ENCODE measurements around the gene GATAD2A. TPM values are rescaled to one million over a fixed set of nuclear protein-coding genes. Genes with fewer than 3 reads are reported as not detected.

GATAD2A gene
- total RNA-seq, 2 experiments from 2014 or later = 122 to 135 TPM

DNA sequence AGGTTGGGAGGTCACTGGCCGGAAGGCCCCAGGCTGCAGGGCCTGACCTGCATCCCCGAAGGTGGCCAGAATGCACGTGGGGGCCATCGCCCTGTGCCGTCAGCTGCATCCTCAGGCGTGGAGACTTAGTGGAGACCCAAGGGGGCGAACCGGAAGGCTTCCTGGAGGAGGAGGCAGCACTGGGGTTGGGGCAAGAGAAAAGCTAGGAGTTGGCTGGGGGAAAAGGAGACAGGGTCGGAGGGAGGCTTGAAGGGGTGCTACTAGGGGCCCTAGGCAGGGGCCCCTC is 121.8 kb downstream of the GATAD2A start:
- Mint-ChIP-seq H3K4me3 (no peak overlapping the region), H3K27ac (no peak overlapping the region), H3K27me3 (no peaks in the 10 kb centered on the region), H3K36me3 (ENCODE audit: low read depth) (peaks cover 21% of the 10 kb centered on the region), H3K9me3 (no peaks in the 10 kb centered on the region), H3K4me1 (peaks cover 15% of the 10 kb centered on the region)
- POLR2A ChIA-PET = no interaction called here
- no peak for DNase-seq
- CTCF ChIA-PET = no interaction called here

DNA sequence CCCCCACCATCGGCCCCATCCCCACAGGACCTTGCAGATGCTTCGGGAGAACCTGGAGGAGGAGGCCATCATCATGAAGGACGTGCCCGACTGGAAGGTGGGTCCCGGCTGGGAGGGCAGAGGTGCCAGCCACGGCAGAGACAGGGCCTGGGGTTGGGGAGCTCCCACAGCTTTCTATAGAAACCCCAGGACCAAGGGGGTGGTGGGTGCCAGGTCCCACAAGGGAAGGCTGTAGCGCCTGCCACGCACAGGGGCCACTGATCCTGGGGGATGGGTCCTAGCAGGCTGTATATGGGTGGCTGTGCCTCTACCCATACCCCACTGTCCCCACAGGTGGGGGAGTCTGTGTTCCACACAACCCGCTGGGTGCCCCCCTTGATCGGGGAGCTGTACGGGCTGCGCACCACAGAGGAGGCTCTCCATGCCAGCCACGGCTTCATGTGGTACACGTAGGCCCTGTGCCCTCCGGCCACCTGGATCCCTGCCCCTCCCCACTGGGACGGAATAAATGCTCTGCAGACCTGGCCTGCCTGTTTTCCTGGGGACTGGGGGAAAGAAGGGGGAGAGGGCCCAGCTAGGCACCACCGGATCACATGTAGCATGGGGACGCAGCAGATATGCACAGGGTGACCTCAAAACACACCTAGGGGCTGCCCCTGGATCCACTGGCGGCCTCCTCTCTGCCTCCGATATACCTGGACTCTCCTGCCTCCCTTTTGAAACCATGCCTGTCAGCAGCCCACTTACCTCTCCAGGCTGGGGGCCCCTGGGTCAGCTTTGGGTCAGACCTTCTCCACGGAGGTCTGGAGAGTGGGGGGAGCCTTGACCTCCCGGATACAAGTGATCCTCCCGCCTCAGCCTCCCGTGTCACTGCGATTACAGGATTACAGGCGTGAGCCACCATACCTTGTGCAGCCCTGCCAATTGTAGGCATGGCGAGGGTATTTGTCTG is 122.5 kb downstream of the GATAD2A start:
- no peak overlapping the region for H3K4me3 Mint-ChIP-seq
- H3K27ac Mint-ChIP-seq = no peak overlapping the region
- H3K9me3 Mint-ChIP-seq = no peaks in the 10 kb centered on the region
- no peak for DNase-seq
- no peaks in the 10 kb centered on the region for H3K27me3 Mint-ChIP-seq
- H3K36me3 Mint-ChIP-seq (ENCODE audit: low read depth) = peaks cover 18% of the 10 kb centered on the region
- H3K4me1 Mint-ChIP-seq = peaks cover 13% of the 10 kb centered on the region
- ChIA-PET POLR2A (no interaction called here), CTCF (no interaction called here)

DNA sequence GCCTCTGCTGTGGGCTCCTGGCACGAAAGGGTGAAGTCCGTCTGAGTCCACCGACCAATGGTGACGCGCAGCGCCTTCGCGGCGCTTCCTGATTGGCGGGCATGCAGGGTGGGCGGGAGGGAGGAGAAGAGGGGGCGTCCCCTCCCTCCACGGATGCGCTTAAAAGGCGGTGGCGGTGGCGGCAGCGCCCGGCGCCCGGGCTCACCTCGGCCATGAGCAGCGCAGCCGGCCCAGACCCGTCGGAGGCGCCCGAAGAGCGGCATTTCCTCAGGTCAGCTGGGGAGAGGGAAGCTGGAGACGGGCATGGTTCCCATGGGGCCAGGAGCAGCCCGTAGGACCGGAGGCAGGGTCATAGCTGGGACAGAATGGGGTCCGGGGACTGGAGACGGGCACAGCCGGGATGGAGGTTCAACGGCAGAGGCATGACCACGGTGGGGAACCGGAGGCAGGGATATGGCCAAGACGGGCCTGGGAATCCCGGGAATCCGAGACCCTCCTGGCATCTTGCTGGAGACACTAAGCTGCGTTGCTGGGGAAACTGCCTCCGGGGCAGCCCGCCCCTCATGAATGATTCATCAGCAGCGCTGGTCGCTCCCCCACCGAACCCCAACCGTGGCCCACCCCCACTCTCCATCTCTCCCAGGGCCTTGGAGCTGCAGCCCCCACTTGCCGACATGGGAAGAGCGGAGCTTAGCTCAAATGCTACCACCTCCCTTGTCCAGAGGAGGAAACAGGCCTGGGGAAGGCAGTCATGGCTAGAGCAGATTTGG is 123.4 kb downstream of the GATAD2A start, which contains the start of gene YJEFN3:
Gene YJEFN3, plus strand, starts transcription at position 191 of the 770 bp plus-strand sequence. Its CDS starts 22 bp downstream, at position 213.
- Mint-ChIP-seq H3K27me3 (no peaks in the 10 kb centered on the region), H3K27ac (no peak within 1 kb of the TSS), H3K36me3 (ENCODE audit: low read depth) (peaks cover 16% of the 10 kb centered on the region), H3K9me3 (no peaks in the 10 kb centered on the region), H3K4me3 (no peak within 1 kb of the TSS), H3K4me1 (peaks cover 18% of the 10 kb centered on the region)
- CTCF ChIA-PET = interaction anchor here (1.1 kb wide), 1 partner anchor 115 kb away, joined by 3 read pairs; the partner anchor contains the start of gene GMIP
- POLR2A ChIA-PET = no interaction called here
- no peak for DNase-seq

DNA sequence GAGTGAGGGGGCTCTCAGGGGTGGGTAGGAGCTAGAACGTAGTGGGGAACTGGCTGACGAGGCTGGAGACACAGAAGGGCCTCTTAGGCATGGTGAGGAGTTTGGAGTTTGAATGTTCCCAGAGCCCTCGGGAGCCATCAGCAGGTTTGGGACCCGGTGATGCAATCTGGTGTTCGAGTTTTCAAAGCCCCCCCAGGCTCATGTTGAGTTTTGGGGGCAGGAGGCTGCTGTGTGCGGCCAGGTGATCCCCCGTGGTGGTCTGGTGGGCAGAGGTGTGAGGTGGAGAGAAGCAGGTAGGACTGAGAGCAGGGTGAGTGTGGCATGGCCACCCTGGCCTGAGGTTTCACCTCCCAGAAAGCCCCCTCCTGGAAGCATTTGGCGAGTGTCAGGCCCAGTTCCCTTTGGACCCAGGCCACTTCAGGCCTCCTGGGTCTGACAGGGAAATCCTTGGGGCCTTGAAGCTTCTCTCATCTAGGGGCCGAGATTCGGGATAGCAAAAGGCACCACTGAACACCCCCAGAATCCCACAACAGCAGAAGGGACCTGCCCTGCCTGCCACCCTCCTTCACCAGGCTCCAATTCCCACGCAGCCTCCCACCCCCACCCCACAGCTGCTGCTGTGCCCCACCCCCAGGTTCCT is 124.4 kb downstream of the GATAD2A start:
- H3K4me3 Mint-ChIP-seq = no peak overlapping the region
- peaks cover 20% of the 10 kb centered on the region for H3K4me1 Mint-ChIP-seq
- CTCF ChIA-PET = interaction anchor here (1.1 kb wide), 1 partner anchor 114 kb away, joined by 3 read pairs; the partner anchor contains the start of gene GMIP
- H3K27me3 Mint-ChIP-seq = no peaks in the 10 kb centered on the region
- no peak for DNase-seq
- POLR2A ChIA-PET = no interaction called here
- H3K36me3 Mint-ChIP-seq (ENCODE audit: low read depth) = peaks cover 15% of the 10 kb centered on the region
- no peaks in the 10 kb centered on the region for H3K9me3 Mint-ChIP-seq
- H3K27ac Mint-ChIP-seq = no peak overlapping the region

DNA sequence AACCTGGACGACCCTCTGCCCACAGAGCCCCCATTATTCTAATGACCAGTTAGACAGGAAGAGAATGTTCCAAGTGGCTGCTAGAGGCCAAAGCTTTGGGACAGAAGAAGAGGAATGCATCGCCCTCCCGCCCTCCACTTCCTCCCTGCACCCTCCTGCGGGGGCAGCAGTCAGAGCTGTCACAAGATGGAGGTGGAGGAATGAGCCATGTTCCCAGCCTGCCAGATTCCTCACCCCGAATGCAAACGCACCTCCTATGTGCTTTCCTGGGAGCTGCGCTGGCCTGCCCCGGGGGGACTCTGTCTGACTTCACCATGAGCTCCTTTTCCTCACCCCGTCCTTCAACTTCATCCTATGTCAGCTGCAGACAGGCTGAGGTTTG is 124.9 kb downstream of the GATAD2A start:
- no peak overlapping the region for H3K27ac Mint-ChIP-seq

DNA sequence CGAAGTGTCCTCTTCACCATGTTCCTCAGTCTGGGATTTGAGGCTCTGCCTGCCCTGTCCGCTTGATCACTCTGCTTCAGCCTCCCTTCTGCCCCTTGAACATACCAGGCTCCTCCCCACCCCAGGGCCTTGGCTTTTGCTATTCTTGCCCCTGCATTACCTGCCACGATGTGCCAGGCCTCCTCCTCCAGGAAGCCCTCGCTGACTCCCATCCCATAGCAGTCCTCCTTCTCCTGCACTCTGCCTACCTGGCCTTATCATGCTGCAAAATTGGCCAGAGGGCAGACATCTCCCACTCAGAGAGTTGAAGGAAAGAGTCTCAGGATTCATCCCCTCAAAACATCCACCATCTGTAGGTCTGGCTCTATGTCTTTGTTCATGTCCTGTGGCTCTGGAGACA is 125.4 kb downstream of the GATAD2A start:
- Mint-ChIP-seq H3K36me3 (ENCODE audit: low read depth) (peaks cover 15% of the 10 kb centered on the region), H3K27ac (no peak overlapping the region), H3K27me3 (no peaks in the 10 kb centered on the region), H3K4me3 (no peak overlapping the region), H3K4me1 (peaks cover 20% of the 10 kb centered on the region), H3K9me3 (no peaks in the 10 kb centered on the region)
- POLR2A ChIA-PET = no interaction called here
- CTCF ChIA-PET = interaction anchor here (0.6 to 2.4 kb wide), 5 partner anchors 10 to 756 kb away, joined by 3 to 11 read pairs (median 3); no protein-coding TSS in a partner anchor
- no peak for DNase-seq

More for the DNA sequence above, 124.9 kb downstream of the GATAD2A start:
- ChIA-PET POLR2A (no interaction called here), CTCF (interaction anchor here (0.6 kb wide), 1 partner anchor 139 kb away, joined by 3 read pairs; no protein-coding TSS in a partner anchor)
- Mint-ChIP-seq H3K9me3 (no peaks in the 10 kb centered on the region), H3K36me3 (ENCODE audit: low read depth) (peaks cover 15% of the 10 kb centered on the region), H3K4me1 (peaks cover 20% of the 10 kb centered on the region), H3K27me3 (no peaks in the 10 kb centered on the region), H3K4me3 (no peak overlapping the region)
- DNase-seq = no peak

DNA sequence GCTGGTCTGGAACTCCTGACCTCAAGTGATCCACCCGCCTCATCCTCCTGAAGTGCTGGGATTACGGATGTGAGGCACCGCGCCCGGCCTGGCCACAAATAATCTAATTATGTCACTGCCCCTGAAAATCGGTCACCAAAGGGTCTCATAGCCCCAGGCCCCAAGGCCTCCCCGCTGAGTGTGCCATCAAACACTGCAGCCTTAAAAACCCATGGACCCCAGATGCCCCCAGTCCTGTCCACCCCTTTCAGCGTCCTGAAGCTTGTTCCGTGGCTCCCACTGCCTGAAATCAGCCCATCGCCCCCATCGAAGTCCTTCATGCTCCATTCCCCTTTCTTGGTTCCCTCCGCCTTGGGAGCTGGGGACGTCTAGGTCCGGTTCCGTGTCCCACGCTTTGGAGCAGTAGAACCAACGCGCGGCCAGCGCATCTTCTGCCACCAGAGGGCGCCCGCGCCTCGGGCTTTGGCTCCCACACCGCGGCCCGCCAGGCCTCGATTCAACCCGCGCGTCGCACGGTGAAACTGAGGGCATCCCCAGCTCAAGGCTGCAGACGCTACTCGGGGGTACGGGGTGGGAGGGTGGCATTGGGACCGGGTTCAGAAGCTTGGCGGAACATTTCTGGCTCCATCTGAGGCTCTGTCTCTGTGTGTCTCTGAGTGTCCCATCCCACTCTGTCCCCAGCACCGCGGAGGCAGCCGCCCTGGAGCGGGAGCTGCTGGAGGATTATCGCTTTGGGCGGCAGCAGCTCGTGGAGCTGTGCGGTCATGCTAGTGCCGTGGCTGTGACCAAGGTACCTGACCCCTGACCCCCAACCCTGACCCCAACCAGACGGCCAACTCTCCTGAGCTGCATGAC is 126.7 kb downstream of the GATAD2A start:
- Mint-ChIP-seq H3K4me1 (peaks cover 15% of the 10 kb centered on the region), H3K9me3 (no peaks in the 10 kb centered on the region), H3K27ac (no peak overlapping the region), H3K36me3 (ENCODE audit: low read depth) (peaks cover 16% of the 10 kb centered on the region), H3K4me3 (no peak overlapping the region), H3K27me3 (peaks cover 3% of the 10 kb centered on the region)
- peak; percentile 85 for DNase-seq
- CTCF ChIA-PET = interaction anchor here (0.5 to 3.1 kb wide), 28 partner anchors 9 to 1162 kb away, joined by 3 to 19 read pairs (median 4); partner anchors contain the start of genes GMIP, NDUFA13, TSSK6 and ZNF14
- POLR2A ChIA-PET = interaction anchor here (0.8 kb wide), 1 partner anchor 96 kb away, joined by 4 read pairs; the partner anchor contains the start of gene LPAR2

DNA sequence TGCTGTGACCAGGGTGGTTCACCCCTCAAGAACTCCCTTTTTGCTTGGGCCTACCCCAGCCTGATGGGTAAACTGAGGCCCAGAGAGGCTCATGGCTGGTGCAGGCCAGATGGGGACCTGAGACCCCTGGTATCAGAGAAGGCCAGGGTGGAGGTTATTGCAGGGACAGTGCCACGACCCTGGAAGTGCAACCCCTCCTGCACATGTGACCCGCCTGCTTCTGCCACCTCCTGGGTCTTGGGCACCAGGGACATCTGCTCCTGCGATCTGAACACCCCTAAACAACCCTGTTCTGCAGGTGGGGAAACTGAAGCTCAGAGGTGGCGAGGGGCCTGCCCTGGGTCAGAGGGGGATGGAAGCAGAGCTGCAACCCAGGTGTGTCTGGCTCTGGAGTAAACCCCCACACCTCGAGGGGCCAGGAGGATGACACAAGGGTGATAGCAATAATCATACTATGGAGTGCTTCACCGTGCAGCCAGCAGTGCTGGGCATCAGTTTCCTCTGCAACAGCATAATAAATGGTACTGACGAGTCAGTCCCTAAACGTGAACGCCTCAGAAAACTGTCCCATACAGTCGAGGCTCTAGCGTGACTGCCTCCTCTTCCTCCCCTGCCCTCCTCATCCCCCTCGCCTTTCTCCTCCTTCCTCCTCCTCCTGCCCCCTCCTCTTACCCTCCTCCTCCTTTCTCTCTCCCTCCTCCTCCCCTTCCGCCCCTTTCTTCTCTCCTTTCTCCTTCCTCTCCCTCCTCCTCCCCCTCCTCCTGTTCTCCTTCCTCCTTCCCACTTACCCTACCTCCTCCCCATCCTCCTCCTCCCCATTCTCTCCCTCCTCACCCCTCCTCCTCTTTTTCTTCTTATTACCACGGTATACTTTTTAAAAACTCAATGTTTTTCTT is 127.6 kb downstream of the GATAD2A start:
- H3K4me1 Mint-ChIP-seq = peaks cover 19% of the 10 kb centered on the region
- DNase-seq = no peak
- POLR2A ChIA-PET = interaction anchor here (0.8 kb wide), 1 partner anchor 95 kb away, joined by 4 read pairs; the partner anchor contains the start of gene LPAR2
- H3K27me3 Mint-ChIP-seq = peaks cover 7% of the 10 kb centered on the region
- CTCF ChIA-PET = interaction anchor here (0.5 to 3.1 kb wide), 25 partner anchors 8 to 1161 kb away, joined by 3 to 19 read pairs (median 5); partner anchors contain the start of genes GMIP, NDUFA13, TSSK6 and ZNF14
- no peak overlapping the region for H3K27ac Mint-ChIP-seq
- no peaks in the 10 kb centered on the region for H3K9me3 Mint-ChIP-seq
- peaks cover 13% of the 10 kb centered on the region for H3K36me3 Mint-ChIP-seq (ENCODE audit: low read depth)
- H3K4me3 Mint-ChIP-seq = no peak overlapping the region

DNA sequence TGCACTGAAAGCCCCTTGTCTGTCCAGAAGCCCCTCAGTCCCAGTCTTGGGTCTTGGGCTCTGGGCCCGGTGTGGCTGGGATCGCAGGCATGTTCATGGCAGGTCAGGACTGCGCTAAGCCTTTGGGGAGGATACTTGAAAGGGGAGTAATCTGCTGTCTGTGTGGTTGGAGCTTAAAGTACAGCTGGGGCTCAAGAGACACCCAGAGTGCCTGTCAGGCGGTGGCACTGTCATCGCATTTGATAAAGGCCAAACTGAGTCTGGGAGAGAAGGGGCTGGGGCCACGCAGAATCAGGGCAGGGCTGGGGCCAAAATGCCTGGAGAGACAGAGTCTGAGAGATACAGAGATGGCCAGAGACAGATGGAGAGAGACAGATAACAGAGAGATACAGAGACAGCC is 128.4 kb downstream of the GATAD2A start:
- ChIA-PET POLR2A (no interaction called here), CTCF (interaction anchor here (2.7 to 3.1 kb wide), 2 partner anchors 21 to 127 kb away, joined by 9 to 19 read pairs; no protein-coding TSS in a partner anchor)
- peak overlapping the region; percentile 20 for H3K27ac Mint-ChIP-seq
- H3K27me3 Mint-ChIP-seq = peaks cover 12% of the 10 kb centered on the region
- peaks cover 24% of the 10 kb centered on the region for H3K4me1 Mint-ChIP-seq
- peaks cover 9% of the 10 kb centered on the region for H3K36me3 Mint-ChIP-seq (ENCODE audit: low read depth)
- no peaks in the 10 kb centered on the region for H3K9me3 Mint-ChIP-seq
- DNase-seq = no peak
- no peak overlapping the region for H3K4me3 Mint-ChIP-seq

DNA sequence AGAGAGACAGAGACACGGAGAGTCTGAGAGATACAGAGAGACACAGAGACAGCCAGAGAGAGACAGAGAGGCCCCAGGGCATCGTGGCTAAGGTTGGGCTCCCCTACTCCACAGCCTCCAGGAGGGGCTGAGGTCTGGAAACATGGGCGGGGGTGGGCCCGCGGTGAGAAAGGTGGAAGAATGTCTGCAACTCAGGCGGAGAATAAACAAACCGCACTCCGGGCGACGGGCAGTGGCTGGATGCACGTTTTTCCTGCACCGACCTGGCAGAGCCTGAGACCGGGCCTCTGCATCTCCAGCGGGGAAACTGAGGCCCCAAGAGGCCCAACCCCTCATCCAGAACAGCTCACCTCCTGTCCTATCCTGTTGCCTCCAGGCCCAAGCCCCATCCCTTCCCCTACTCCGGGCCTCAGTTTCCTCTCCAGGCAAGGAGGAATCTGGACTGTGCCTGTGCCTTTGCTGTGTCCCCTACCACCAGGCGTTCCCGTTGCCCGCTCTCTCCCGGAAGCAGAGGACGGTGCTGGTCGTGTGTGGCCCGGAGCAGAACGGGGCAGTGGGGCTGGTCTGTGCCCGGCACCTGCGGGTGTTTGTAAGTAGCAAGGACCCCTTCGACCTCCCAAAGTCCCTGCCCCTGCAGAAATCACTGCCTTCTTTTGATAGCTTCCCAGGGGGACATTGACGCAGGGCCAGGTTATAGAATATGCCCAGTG is 129.2 kb downstream of the GATAD2A start:
- Mint-ChIP-seq H3K27me3 (peaks cover 20% of the 10 kb centered on the region), H3K4me1 (peaks cover 27% of the 10 kb centered on the region), H3K4me3 (no peak overlapping the region), H3K27ac (no peak overlapping the region), H3K9me3 (no peaks in the 10 kb centered on the region), H3K36me3 (ENCODE audit: low read depth) (peaks cover 7% of the 10 kb centered on the region)
- CTCF ChIA-PET = interaction anchor here (1.4 kb wide), 1 partner anchor 109 kb away, joined by 4 read pairs; the partner anchor contains the start of gene GMIP
- POLR2A ChIA-PET = no interaction called here
- DNase-seq = no peak
